ENCODE data around the gene SLC48A1. TPM values are rescaled to one million over a fixed set of nuclear protein-coding genes. Genes with fewer than 3 reads are reported as not detected.

Gene SLC48A1
- total and polyA plus RNA-seq, 4 donors = 19.7 to 51.3 (median 34.7) TPM

- Histone ChIP-seq H3K9me3 (ENCODE audit: control insufficient read depth, low read length) (no peaks in the 10 kb centered on the region), H3K27ac (ENCODE audit: low read depth in 1 of 2, low read length in 2 of 2) (no peak overlapping the region), H3K36me3 (ENCODE audit: control insufficient read depth in 1 of 2, insufficient read depth in 2 of 2, low read length in 1 of 2) (peaks cover 0 to 14% of the 10 kb centered on the region in 2 donors), H3K4me3 (ENCODE audit: low read length in 2 of 2) (no peak overlapping the region), H3K27me3 (ENCODE audit: control insufficient read depth in 1 of 2, insufficient read depth in 2 of 2, low read length in 1 of 2) (no peaks in the 10 kb centered on the region), H3K4me1 (ENCODE audit: control insufficient read depth in 1 of 2, insufficient read depth in 2 of 2, low read length in 2 of 2) (no peaks in the 10 kb centered on the region)
- ATAC-seq (ENCODE audit: low FRiP score) (no peak), DNase-seq (peak in 1 of 2 donors; percentile 49)
- intact Hi-C loops (cut with DNase I) = no loop called here
- 85% methylated on average over 21 to 22 of the region's 22 CpGs for WGBS, 2 donors
Measured at GRCh38 chr12:47789712-47790489, 16.9 kb downstream of the SLC48A1 start.

- no peak for ATAC-seq (ENCODE audit: low FRiP score)
- intact Hi-C loops (cut with DNase I) = no loop called here
- Histone ChIP-seq H3K4me3 (ENCODE audit: low read length in 2 of 2) (no peak overlapping the region), H3K27me3 (ENCODE audit: control insufficient read depth in 1 of 2, insufficient read depth in 2 of 2, low read length in 1 of 2) (no peaks in the 10 kb centered on the region), H3K4me1 (ENCODE audit: control insufficient read depth in 1 of 2, insufficient read depth in 2 of 2, low read length in 2 of 2) (no peaks in the 10 kb centered on the region), H3K27ac (ENCODE audit: low read depth in 1 of 2, low read length in 2 of 2) (no peak overlapping the region), H3K36me3 (ENCODE audit: control insufficient read depth in 1 of 2, insufficient read depth in 2 of 2, low read length in 1 of 2) (peaks cover 0 to 16% of the 10 kb centered on the region in 2 donors), H3K9me3 (ENCODE audit: control insufficient read depth, low read length) (no peaks in the 10 kb centered on the region)
- 88 to 90% methylated on average over 20 of the region's 20 CpGs for WGBS, 2 donors
- DNase-seq = no peak
Measured at GRCh38 chr12:47790676-47791350, 17.8 kb downstream of the SLC48A1 start.

GRCh38 chr12:47791351-47791746 is 18.3 kb downstream of the SLC48A1 start:
- ATAC-seq (ENCODE audit: low FRiP score) (no peak), DNase-seq (no peak)
- H3K4me1 ChIP-seq (ENCODE audit: control insufficient read depth in 1 of 2, insufficient read depth in 2 of 2, low read length in 2 of 2) = no peaks in the 10 kb centered on the region
- no peaks in the 10 kb centered on the region for H3K27me3 ChIP-seq (ENCODE audit: control insufficient read depth in 1 of 2, insufficient read depth in 2 of 2, low read length in 1 of 2)
- 85 to 87% methylated on average over 14 of the region's 14 CpGs for WGBS, 2 donors
- H3K4me3 ChIP-seq (ENCODE audit: low read length in 2 of 2) = no peak overlapping the region
- no peak overlapping the region for H3K27ac ChIP-seq (ENCODE audit: low read depth in 1 of 2, low read length in 2 of 2)
- peaks cover 0 to 18% of the 10 kb centered on the region in 2 donors for H3K36me3 ChIP-seq (ENCODE audit: control insufficient read depth in 1 of 2, insufficient read depth in 2 of 2, low read length in 1 of 2)
- no peaks in the 10 kb centered on the region for H3K9me3 ChIP-seq (ENCODE audit: control insufficient read depth, low read length)
- intact Hi-C loops (cut with DNase I) = no loop called here

GRCh38 chr12:47791874-47792273 is 18.8 kb downstream of the SLC48A1 start:
- WGBS, 2 donors = 90% methylated on average over 16 of the region's 16 CpGs
- H3K27ac ChIP-seq (ENCODE audit: low read depth in 1 of 2, low read length in 2 of 2) = no peak overlapping the region
- intact Hi-C loops (cut with DNase I) = no loop called here
- no peak for DNase-seq
- H3K36me3 ChIP-seq (ENCODE audit: control insufficient read depth in 1 of 2, insufficient read depth in 2 of 2, low read length in 1 of 2) = peaks cover 0 to 20% of the 10 kb centered on the region in 2 donors
- no peaks in the 10 kb centered on the region for H3K27me3 ChIP-seq (ENCODE audit: control insufficient read depth in 1 of 2, insufficient read depth in 2 of 2, low read length in 1 of 2)
- H3K4me3 ChIP-seq (ENCODE audit: low read length in 2 of 2) = no peak overlapping the region
- no peaks in the 10 kb centered on the region for H3K4me1 ChIP-seq (ENCODE audit: control insufficient read depth in 1 of 2, insufficient read depth in 2 of 2, low read length in 2 of 2)
- H3K9me3 ChIP-seq (ENCODE audit: control insufficient read depth, low read length) = no peaks in the 10 kb centered on the region
- no peak for ATAC-seq (ENCODE audit: low FRiP score)

- ATAC-seq (ENCODE audit: low FRiP score) = no peak
- Histone ChIP-seq H3K36me3 (ENCODE audit: control insufficient read depth in 1 of 2, insufficient read depth in 2 of 2, low read length in 1 of 2) (peaks cover 0 to 22% of the 10 kb centered on the region in 2 donors), H3K27ac (ENCODE audit: low read depth in 1 of 2, low read length in 2 of 2) (no peak overlapping the region), H3K27me3 (ENCODE audit: control insufficient read depth in 1 of 2, insufficient read depth in 2 of 2, low read length in 1 of 2) (no peaks in the 10 kb centered on the region), H3K4me3 (ENCODE audit: low read length in 2 of 2) (no peak overlapping the region), H3K9me3 (ENCODE audit: control insufficient read depth, low read length) (no peaks in the 10 kb centered on the region), H3K4me1 (ENCODE audit: control insufficient read depth in 1 of 2, insufficient read depth in 2 of 2, low read length in 2 of 2) (no peaks in the 10 kb centered on the region)
- intact Hi-C loops (cut with DNase I) = no loop called here
- 63 to 65% methylated on average over 15 of the region's 15 CpGs for WGBS, 2 donors
- no peak for DNase-seq
Measured at GRCh38 chr12:47793015-47793681, 20.1 kb downstream of the SLC48A1 start.

- Histone ChIP-seq H3K4me1 (ENCODE audit: control insufficient read depth in 1 of 2, insufficient read depth in 2 of 2, low read length in 2 of 2) (no peaks in the 10 kb centered on the region), H3K36me3 (ENCODE audit: control insufficient read depth in 1 of 2, insufficient read depth in 2 of 2, low read length in 1 of 2) (peaks cover 0 to 19% of the 10 kb centered on the region in 2 donors), H3K9me3 (ENCODE audit: control insufficient read depth, low read length) (no peaks in the 10 kb centered on the region), H3K27me3 (ENCODE audit: control insufficient read depth in 1 of 2, insufficient read depth in 2 of 2, low read length in 1 of 2) (no peaks in the 10 kb centered on the region), H3K4me3 (ENCODE audit: low read length in 2 of 2) (no peak overlapping the region), H3K27ac (ENCODE audit: low read depth in 1 of 2, low read length in 2 of 2) (no peak overlapping the region)
- WGBS, 2 donors = 92 to 93% methylated on average over 5 to 9 of the region's 9 CpGs
- no peak for ATAC-seq (ENCODE audit: low FRiP score)
- no peak for DNase-seq
- intact Hi-C loops (cut with DNase I) = no loop called here
Measured at GRCh38 chr12:47794679-47795078, 21.6 kb downstream of the SLC48A1 start.

- Histone ChIP-seq H3K36me3 (ENCODE audit: control insufficient read depth in 1 of 2, insufficient read depth in 2 of 2, low read length in 1 of 2) (peaks cover 0 to 19% of the 10 kb centered on the region in 2 donors), H3K27me3 (ENCODE audit: control insufficient read depth in 1 of 2, insufficient read depth in 2 of 2, low read length in 1 of 2) (no peaks in the 10 kb centered on the region), H3K9me3 (ENCODE audit: control insufficient read depth, low read length) (no peaks in the 10 kb centered on the region), H3K4me3 (ENCODE audit: low read length in 2 of 2) (no peak overlapping the region), H3K4me1 (ENCODE audit: control insufficient read depth in 1 of 2, insufficient read depth in 2 of 2, low read length in 2 of 2) (no peaks in the 10 kb centered on the region), H3K27ac (ENCODE audit: low read depth in 1 of 2, low read length in 2 of 2) (no peak overlapping the region)
- WGBS, 2 donors = 91 to 92% methylated on average over 20 to 21 of the region's 21 CpGs
- ATAC-seq (ENCODE audit: low FRiP score) (no peak), DNase-seq (no peak)
- intact Hi-C loops (cut with DNase I) = no loop called here
Measured at GRCh38 chr12:47795121-47795813, 22.2 kb downstream of the SLC48A1 start.

- Histone ChIP-seq H3K9me3 (ENCODE audit: control insufficient read depth, low read length) (no peaks in the 10 kb centered on the region), H3K27ac (ENCODE audit: low read depth in 1 of 2, low read length in 2 of 2) (no peak overlapping the region), H3K36me3 (ENCODE audit: control insufficient read depth in 1 of 2, insufficient read depth in 2 of 2, low read length in 1 of 2) (peaks cover 0 to 19% of the 10 kb centered on the region in 2 donors), H3K27me3 (ENCODE audit: control insufficient read depth in 1 of 2, insufficient read depth in 2 of 2, low read length in 1 of 2) (no peaks in the 10 kb centered on the region), H3K4me1 (ENCODE audit: control insufficient read depth in 1 of 2, insufficient read depth in 2 of 2, low read length in 2 of 2) (no peaks in the 10 kb centered on the region), H3K4me3 (ENCODE audit: low read length in 2 of 2) (no peak overlapping the region)
- ATAC-seq (ENCODE audit: low FRiP score) (no peak), DNase-seq (no peak)
- intact Hi-C loops (cut with DNase I) = no loop called here
- 90% methylated on average over 22 of the region's 22 CpGs for WGBS, 2 donors
Measured at GRCh38 chr12:47795814-47796411, 22.9 kb downstream of the SLC48A1 start.
